Glomerular visceral epithelial cell (primary cell): ENCODE measurements around the gene EXD3.
"Not testable (repeated sequence)": the region's sequence is repeated elsewhere in the genome, so short reads cannot be mapped to it uniquely, and the experiment has no call there.

Experiments used
- DNase-seq: peaks from one replicate; pipeline ENCODE4 v3.0.0-alpha.2; 2016; ENCODE audit errors: extremely low spot score

Gene EXD3

GRCh38 chr9:137459152-137459600 is 36.2 kb upstream of the EXD3 start, which contains the start of gene NSMF:
Gene NSMF (minus strand): TSS chr9:137459334. CDS start chr9:137459102, 232 bp downstream.
- peak; percentile 92 for DNase-seq

GRCh38 chr9:137458194-137459151 is 35.5 kb upstream of the EXD3 start:
- DNase-seq: no peak

DNA sequence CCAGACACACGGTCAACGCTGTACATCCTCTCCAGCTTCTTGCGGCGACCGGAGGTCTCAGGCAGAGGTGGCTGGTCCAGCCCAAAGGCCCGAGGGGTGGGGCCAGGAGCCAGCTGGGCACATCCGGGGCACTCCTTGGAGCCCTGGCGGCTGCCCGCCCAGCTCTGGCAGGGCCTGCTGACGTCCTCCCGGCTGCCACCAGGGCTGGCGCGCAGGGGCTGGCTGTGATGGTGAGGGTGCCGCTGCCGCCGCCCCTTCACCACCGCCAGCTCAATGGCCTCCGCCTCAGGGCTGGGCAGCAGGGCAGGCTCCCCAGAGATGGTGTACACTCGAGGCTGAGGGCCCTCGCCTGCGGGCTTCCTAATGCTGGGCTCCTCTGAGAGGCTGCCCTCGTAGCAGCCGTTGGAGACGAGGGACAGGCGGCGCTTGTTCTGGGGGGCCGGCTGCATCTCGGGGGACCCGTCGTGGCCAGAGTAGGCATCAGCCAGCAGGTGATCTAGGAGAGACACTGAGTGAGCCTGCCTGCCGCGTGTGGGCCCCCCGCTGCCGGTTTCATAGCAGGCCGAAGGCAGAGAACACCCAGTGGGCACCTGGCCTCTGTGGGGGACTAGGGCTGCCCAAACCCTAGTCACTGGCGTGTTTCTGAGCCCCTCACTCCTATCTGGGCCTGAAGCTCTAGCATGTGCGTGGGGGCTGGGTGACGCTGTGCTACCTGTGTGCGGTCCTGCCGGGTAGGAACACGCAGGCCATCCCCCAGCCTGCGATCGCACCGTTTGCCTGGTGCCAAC is 34.6 kb upstream of the EXD3 start:
- no peak for DNase-seq

GRCh38 chr9:137456864-137457405 is 34.0 kb upstream of the EXD3 start:
- DNase-seq: no peak

- peak; percentile 59 for DNase-seq
Measured at GRCh38 chr9:137456061-137456863, 33.3 kb upstream of the EXD3 start.

- DNase-seq: no peak
Measured at GRCh38 chr9:137455359-137455991, 32.5 kb upstream of the EXD3 start.

DNA sequence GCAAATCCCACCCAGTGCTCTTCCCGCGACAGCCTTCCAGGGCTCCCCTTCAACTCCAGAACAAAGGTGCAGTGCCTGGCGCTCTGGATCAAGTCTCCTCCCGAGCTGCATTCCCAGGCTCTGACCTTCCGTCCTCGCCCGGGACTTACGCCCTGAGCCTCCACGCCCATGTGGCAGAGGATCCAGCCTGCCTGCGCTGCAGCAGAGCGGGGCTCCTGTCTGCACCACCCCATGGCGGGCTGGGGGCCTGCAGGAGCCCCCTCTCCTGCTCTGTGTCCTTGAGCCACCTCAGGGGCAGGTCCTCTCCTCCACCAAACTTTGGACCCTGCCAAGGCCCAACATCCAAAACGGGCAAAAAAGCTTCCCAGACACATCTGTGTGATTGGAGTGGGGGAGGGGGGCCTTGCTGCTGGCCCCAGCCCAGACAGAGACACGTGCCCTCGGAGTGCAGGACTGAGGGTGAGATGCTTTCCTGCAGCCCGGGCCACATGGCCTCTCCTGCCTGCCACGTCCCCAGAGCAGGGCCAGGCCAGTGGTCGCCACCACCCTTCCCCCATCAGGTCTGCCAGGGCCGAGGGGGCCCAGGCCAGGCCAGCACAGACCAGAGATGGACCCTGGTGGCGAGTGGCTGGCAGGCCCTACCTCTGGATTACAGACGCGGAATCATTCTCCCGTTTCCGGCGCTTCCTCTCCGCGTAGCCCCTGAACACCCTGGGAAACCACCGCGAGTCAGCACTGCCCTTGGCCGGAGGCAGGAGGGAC is 31.8 kb upstream of the EXD3 start:
- no peak for DNase-seq

GRCh38 chr9:137454145-137454596 is 31.2 kb upstream of the EXD3 start:
- DNase-seq: no peak

DNA sequence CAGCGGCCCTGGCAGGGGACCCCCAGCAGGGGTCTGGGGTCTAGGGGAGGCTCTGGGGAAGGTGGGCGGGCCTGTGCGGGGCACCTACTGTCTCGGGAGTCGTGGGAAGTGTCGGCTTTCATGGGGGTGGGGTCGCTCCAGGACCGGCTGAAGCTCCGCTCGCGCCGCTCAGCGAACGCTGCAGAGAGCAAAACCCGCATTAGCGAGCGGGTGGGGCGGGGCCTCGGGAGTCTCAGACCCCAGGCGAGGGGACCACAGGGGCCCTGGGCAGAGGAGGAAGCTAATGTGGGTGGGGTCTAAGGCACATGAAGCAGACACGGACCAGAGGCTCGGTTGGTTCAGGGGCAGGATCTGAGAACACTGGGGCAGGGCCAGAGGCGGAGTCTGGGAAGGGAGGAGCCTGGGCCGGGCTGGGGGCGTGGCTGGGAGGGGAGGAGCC is 30.7 kb upstream of the EXD3 start:
- DNase-seq: peak; percentile 34

- DNase-seq: no peak
Measured at GRCh38 chr9:137452761-137453642, 30.0 kb upstream of the EXD3 start.

DNA sequence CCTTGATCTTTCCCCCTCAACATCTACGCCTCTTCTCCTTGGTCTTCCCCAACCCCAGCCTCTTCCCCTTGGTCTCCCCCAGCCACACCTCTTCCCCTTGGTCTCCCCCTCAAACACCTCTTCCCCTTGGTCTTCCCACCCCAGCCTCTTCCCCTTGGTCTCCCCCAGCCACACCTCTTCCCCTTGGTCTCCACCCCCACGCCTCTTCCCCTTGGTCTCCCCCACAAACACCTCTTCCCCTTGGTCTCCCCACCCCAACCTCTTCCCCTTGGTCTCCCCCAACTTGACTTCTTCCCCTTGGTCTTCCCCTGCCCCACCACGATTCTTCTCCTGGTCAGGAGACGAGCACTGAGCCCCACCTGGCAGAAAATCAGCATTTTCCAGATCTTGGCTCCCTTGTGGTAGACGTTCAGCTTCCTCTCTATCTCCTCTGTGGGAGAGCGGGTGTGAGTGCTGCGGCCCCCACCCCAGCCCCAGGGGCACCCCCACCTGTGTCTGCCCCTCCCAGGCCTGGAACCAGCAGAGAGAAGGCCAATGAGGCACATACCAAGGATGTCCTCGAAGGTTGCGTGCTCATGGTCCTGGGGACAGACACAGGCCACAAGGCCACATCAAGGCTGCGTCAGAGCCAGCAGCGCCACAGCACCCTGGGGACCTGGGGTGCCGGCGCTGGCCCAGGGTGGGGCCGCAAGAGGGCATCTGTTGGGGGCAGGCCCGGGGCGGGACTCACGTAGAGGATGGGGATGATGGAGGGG is 29.2 kb upstream of the EXD3 start:
- DNase-seq: no peak

- not testable (repeated sequence) for DNase-seq
Measured at GRCh38 chr9:137451264-137452005, 28.5 kb upstream of the EXD3 start.

DNA sequence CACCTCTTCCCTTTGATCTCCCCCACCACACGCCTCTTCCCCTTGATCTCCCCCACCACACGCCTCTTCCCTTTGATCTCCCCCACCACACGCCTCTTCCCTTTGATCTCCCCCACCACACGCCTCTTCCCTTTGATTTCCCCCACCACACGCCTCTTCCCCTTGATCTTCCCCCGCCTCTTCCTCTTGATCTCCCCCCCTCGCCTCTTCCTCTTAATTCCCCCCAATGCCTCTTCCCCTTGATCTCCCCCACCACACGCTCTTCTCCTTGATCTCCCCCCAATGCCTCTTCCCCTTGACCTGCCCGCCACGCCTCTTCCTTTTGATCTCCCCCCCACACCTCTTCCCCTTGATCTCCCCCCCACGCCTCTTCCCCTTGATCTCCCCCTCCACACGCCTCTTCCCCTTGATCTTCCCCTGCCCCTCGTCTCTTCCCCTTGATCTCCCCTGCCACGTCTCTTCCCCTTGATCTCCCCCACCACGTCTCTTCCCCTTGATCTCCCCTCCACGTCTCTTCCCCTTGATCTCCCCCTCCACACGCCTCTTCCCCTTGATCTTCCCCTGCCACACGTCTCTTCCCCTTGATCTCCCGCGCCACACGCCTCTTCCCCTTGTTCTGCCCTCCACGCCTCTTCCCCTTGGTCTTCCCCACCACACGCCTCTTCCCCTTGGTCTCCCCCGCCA is 27.7 kb upstream of the EXD3 start:
- DNase-seq: not testable (repeated sequence)

DNA sequence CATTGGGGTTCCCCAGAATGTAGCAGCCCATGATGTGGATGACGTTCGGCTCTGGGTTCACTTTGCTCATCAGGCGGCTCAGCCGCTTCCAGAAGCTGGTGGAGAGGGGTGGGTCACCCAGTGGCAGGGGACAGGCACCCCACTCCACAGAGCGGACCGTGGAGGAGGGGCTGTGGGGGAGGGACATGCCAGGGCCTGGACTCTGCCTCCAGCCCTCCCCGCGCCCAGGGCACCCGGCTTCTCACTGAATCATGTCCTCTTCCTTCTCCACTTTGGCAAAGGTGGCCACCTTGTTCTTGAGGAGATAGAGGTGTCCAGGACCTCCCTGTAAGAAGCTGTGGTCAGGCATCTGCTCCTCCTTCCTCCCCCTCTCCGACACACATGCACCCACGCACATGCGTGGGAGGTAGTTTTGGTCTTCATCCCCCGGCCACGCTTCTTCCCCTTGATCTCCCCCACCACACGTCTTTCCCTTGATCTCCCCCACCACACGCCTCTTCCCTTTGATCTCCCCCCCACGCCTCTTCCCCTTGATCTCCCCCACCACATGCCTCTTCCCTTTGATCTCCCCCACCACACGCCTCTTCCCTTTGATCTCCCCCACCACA is 27.1 kb upstream of the EXD3 start:
- DNase-seq: no peak

DNA sequence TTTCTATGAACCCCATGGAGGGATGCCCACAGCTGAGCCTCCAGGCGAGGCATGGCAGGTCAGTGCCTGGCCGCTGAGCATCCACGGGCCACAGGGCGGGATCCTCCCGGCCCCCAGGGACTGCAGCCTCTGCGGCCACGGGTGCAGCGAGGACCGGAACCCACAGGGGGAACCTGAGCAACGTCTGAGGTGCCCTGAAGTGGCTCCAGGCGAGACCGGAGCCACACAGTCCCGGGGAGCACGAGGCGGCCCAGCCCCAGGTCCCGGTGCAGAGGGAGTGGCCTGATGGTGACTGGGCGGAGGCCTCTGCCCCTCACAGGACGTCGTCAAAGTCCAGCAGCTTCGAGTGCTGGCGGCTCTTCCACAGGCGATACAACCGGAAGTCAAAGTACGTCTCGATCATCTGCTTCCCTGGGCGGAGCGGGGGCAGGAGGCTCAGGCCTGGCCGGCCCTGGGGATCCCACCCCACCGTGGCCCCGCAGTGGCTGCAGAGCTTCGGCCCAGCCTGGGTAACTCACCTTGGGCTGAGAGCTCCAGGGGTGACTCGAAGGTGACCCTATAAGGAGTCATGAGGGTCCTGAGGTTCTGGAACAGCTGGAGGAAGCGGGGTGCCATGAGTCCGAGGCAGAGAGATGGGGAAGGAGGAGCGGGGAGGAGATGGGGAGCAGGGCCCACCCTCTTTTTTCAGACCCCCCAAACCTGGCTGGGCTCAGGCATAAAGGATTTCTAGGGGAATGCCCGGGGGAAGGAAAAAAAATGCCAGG is 26.3 kb upstream of the EXD3 start:
- DNase-seq: no peak

- DNase-seq: no peak
Measured at GRCh38 chr9:137448602-137448962, 25.6 kb upstream of the EXD3 start.
